ENCODE data around the gene DUOX1.

DNA sequence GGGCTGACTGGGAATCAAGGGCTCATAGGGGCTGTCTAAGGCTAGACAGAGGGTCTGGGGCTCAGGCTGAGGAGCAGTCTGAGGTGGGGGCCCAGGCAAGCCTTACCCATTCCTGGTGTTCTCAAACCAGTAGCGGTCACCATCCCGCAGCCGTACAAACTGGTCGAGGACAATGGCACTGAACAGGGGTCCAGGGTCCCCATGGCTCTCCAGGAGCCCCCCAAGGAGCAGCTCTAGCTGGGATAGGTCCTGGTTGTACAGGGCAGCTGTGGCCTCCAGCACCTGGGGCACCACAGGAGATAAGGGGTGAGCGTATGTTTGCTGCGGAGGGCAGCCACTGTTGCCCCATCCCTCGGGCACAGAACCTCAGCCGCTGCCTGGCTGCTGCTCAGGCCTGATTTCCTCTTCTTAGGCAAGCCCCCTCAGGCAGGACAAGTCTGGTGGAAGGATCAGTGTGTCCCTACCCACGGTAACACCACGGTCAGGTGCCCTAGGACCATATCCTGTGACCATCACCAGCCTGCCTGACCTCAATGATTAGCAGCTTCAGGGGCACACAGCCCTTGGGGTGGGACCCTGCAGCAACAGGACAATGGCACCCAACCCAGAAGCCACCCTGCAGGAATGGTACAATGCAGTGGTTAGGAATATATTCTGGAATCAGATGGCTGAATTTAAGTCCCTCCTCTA is 21.7 kb upstream of the DUOX1 start:
- TF ChIP-seq, protein P1, sequence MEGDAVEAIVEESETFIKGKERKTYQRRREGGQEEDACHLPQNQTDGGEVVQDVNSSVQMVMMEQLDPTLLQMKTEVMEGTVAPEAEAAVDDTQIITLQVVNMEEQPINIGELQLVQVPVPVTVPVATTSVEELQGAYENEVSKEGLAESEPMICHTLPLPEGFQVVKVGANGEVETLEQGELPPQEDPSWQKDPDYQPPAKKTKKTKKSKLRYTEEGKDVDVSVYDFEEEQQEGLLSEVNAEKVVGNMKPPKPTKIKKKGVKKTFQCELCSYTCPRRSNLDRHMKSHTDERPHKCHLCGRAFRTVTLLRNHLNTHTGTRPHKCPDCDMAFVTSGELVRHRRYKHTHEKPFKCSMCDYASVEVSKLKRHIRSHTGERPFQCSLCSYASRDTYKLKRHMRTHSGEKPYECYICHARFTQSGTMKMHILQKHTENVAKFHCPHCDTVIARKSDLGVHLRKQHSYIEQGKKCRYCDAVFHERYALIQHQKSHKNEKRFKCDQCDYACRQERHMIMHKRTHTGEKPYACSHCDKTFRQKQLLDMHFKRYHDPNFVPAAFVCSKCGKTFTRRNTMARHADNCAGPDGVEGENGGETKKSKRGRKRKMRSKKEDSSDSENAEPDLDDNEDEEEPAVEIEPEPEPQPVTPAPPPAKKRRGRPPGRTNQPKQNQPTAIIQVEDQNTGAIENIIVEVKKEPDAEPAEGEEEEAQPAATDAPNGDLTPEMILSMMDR (IDR thresholded peaks at IDR 0.05): no peak
- no peak for TF ChIP-seq POLR2AphosphoS5 (IDR thresholded peaks at IDR 0.05; ENCODE audit: insufficient read depth in 1 of 2, low read depth in 1 of 2)
- TF ChIP-seq POLR2A (IDR thresholded peaks at IDR 0.05): no peak
